WTC11 (cell line): ENCODE measurements around the gene ZNF514. TPM values are rescaled to one million over a fixed set of nuclear protein-coding genes. Genes with fewer than 3 reads are reported as not detected.

Experiments used
- ARID4B ChIP-seq: sonication (generic); formaldehyde crosslinking; IDR thresholded peaks from 2 replicates; pipeline ENCODE4 v1.8.0; 2023; ENCODE audit warnings: missing genetic modification reagents, mild to moderate bottlenecking, borderline replicate concordance
- CREB1 ChIP-seq: sonication (generic); formaldehyde crosslinking; IDR thresholded peaks from 2 replicates; pipeline ENCODE4 v1.8.0; 2023; ENCODE audit warnings: mild to moderate bottlenecking, missing genetic modification reagents
- E2F4 ChIP-seq: sonication (generic); formaldehyde crosslinking; IDR thresholded peaks from 2 replicates; pipeline ENCODE4 v1.8.1; 2022; ENCODE audit warnings: low read depth, mild to moderate bottlenecking, moderate library complexity, missing genetic modification reagents, borderline replicate concordance
- ERG ChIP-seq: fragments of 250-450 bp; sonication (Bioruptor Pico); IDR thresholded peaks from 2 replicates; pipeline ENCODE4 v1.8.0; 2021; ENCODE audit warnings: mild to moderate bottlenecking
- GABPB1 ChIP-seq: sonication (generic); formaldehyde crosslinking; IDR thresholded peaks from 2 replicates; pipeline ENCODE4 v1.8.1; 2023; ENCODE audit warnings: mild to moderate bottlenecking, missing genetic modification reagents
- GRHL2 ChIP-seq: fragments of 250-450 bp; sonication (Bioruptor Pico); IDR thresholded peaks from 2 replicates; pipeline ENCODE4 v1.8.0; 2022; ENCODE audit warnings: mild to moderate bottlenecking, moderate library complexity; ENCODE audit not compliant: insufficient replicate concordance, severe bottlenecking
- HMGXB4 ChIP-seq: sonication (generic); formaldehyde crosslinking; IDR thresholded peaks from 2 replicates; pipeline ENCODE4 v1.8.1; 2023; ENCODE audit warnings: mild to moderate bottlenecking, moderate library complexity, missing genetic modification reagents
- IRF2 ChIP-seq: sonication (generic); formaldehyde crosslinking; IDR thresholded peaks from 2 replicates; pipeline ENCODE4 v1.8.0; 2022; ENCODE audit warnings: low read depth, missing genetic modification reagents, borderline replicate concordance
- JAZF1 ChIP-seq: fragments of 250-450 bp; sonication (Bioruptor Pico); IDR thresholded peaks from 2 replicates; pipeline ENCODE4 v1.9.0; 2021; ENCODE audit warnings: moderate library complexity, mild to moderate bottlenecking, inconsistent platforms
- KAT7 ChIP-seq: sonication (generic); formaldehyde crosslinking; IDR thresholded peaks from 2 replicates; pipeline ENCODE4 v1.8.1; 2023; ENCODE audit warnings: missing genetic modification reagents, mild to moderate bottlenecking, borderline replicate concordance
- MXD4 ChIP-seq: fragments of 250-450 bp; sonication (Bioruptor Pico); IDR thresholded peaks from 2 replicates; pipeline ENCODE4 v1.8.0; 2021; ENCODE audit warnings: mild to moderate bottlenecking, moderate library complexity, borderline replicate concordance
- MYBL2 ChIP-seq: sonication (generic); formaldehyde crosslinking; IDR thresholded peaks from 2 replicates; pipeline ENCODE4 v1.8.1; 2023; ENCODE audit warnings: mild to moderate bottlenecking, moderate library complexity, missing genetic modification reagents
- PRDM15 ChIP-seq: sonication (generic); formaldehyde crosslinking; IDR thresholded peaks from 2 replicates; pipeline ENCODE4 v1.8.0; 2022; ENCODE audit warnings: missing genetic modification reagents
- PREB ChIP-seq: sonication (generic); formaldehyde crosslinking; IDR thresholded peaks from 2 replicates; pipeline ENCODE4 v1.8.1; 2022; ENCODE audit warnings: mild to moderate bottlenecking, missing genetic modification reagents, moderate library complexity, borderline replicate concordance
- USF2 ChIP-seq: sonication (generic); formaldehyde crosslinking; IDR thresholded peaks from 2 replicates; pipeline ENCODE4 v1.8.1; 2023; ENCODE audit warnings: mild to moderate bottlenecking, missing genetic modification reagents, moderate library complexity
- ZNF121 ChIP-seq: sonication (generic); formaldehyde crosslinking; IDR thresholded peaks from 2 replicates; pipeline ENCODE4 v1.8.0; 2023; ENCODE audit warnings: missing genetic modification reagents
- ZNF138 ChIP-seq: sonication (generic); formaldehyde crosslinking; conservative IDR thresholded peaks from 2 replicates; pipeline ENCODE4 v1.8.1; 2022; ENCODE audit warnings: mild to moderate bottlenecking, moderate library complexity, missing genetic modification reagents
- ZNF317 ChIP-seq: sonication (generic); formaldehyde crosslinking; IDR thresholded peaks from 2 replicates; pipeline ENCODE4 v1.8.1; 2023; ENCODE audit warnings: low read depth, mild to moderate bottlenecking, moderate library complexity, missing genetic modification reagents, borderline replicate concordance
- ZNF416 ChIP-seq: fragments of 250-450 bp; sonication (Bioruptor Pico); IDR thresholded peaks from 2 replicates; pipeline ENCODE4 v1.9.0; 2021; ENCODE audit warnings: mild to moderate bottlenecking, inconsistent platforms
- total RNA-seq: library from RNA; stranded (reverse); gene quantifications from 3 replicates; pipeline ENCODE4 v1.2.3, GENCODE V29; 2021

ZNF514 gene
- total RNA-seq, 1 experiment from 2014 or later, result 19.3 TPM

GRCh38 chr2:95165371-95166064, 5.9 kb upstream of the ZNF514 start, which contains the start of gene ZNF2 (continued):
- TF ChIP-seq KAT7 (no peak), GABPB1 (peak; percentile 72; the same call in 1 of the 2 replicates), JAZF1 (CRISPR knock-in tag) (no peak), ERG (CRISPR knock-in tag) (no peak), ARID4B (CRISPR knock-in tag) (peak; percentile 12; the same call in 1 of the 2 replicates), ZNF317 (CRISPR knock-in tag) (no peak), IRF2 (no peak), MXD4 (no peak), PREB (no peak), CREB1 (CRISPR knock-in tag) (0 out of 2 replicates have a peak, but pooled peaks have one; percentile 35), ZNF138 (no peak), GRHL2 (CRISPR knock-in tag) (no peak), E2F4 (CRISPR knock-in tag) (no peak), PRDM15 (no peak), ZNF416 (CRISPR knock-in tag) (no peak; the same call in 1 of the 2 replicates), USF2 (CRISPR knock-in tag) (peak; percentile 64), ZNF121 (CRISPR knock-in tag) (no peak), MYBL2 (CRISPR knock-in tag) (no peak), HMGXB4 (CRISPR knock-in tag) (no peak)
